GM12873 (cell line): Measurements from ENCODE around the gene SCAND1.

Experiments
- TF ChIP-seq, protein P1 (sequence below): IDR thresholded peaks from 2 replicates; pipeline ENCODE4 v1.5.1; 2012; ENCODE audit warnings: low read depth, mild to moderate bottlenecking, moderate library complexity, low read length, control low read depth; ENCODE audit not compliant: insufficient read depth; ENCODE audit errors: missing control alignments

The SCAND1 gene

DNA sequence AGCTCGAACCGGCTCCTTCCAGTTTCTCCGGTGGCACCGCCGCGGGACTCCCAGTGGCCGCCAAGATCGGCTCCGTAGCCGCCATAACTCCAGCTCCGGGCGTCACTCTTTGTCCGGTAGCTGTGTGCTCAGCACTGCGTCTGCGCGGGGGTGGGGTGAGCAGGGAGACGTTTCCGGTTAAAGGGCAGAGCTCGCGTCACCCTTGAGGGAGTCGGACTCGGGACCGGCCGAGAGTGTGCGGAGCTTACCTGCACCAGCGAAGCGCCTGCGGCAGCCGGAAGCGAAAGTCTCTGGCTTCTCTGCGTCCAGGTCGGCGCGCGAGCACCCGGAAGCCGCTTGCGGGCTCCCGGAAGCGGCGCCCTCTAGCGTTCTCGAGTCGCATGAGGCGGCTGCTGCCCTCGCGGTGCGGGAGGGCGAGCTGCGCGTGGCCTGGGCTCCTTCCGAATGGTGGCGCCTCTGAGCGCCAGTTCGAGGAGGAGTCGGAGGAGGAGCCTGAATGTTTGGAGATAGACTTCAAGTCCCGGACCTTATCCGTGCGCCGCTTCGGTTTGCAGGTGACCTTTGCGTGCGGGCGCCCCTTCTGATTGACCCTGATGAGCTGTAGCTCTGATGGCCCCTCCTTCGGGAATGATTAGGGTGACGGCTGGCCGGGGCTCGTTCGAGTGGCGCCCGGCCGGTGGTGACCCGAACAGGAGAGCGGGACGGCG lies at the start of gene SCAND1:
SCAND1 (minus strand) TSS at position 303 of the 707 bp plus-strand sequence; CDS start at position 85, 218 bp downstream.
- TF ChIP-seq, protein P1, sequence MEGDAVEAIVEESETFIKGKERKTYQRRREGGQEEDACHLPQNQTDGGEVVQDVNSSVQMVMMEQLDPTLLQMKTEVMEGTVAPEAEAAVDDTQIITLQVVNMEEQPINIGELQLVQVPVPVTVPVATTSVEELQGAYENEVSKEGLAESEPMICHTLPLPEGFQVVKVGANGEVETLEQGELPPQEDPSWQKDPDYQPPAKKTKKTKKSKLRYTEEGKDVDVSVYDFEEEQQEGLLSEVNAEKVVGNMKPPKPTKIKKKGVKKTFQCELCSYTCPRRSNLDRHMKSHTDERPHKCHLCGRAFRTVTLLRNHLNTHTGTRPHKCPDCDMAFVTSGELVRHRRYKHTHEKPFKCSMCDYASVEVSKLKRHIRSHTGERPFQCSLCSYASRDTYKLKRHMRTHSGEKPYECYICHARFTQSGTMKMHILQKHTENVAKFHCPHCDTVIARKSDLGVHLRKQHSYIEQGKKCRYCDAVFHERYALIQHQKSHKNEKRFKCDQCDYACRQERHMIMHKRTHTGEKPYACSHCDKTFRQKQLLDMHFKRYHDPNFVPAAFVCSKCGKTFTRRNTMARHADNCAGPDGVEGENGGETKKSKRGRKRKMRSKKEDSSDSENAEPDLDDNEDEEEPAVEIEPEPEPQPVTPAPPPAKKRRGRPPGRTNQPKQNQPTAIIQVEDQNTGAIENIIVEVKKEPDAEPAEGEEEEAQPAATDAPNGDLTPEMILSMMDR: peak; percentile 98

DNA sequence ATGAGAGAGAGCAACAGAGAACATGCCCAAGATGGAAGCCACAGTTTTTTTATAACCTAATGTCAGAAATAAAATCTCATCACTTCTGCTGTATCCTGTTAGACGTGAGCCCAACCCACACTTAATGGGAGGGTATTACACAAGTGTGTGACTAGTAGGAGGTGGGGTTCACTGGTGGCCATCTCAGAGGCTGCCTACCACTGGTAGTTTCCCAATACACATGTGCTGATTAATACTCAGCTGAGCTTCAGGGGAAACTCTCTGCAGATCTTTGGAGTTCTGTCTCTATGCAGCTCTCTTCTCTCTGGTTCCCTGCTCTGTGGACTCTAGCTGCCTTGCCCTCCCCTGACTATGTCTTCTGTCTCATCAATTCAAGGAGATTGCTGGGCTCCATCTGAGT lies 49.7 kb upstream of the SCAND1 start:
- TF ChIP-seq, protein P1: no peak

DNA sequence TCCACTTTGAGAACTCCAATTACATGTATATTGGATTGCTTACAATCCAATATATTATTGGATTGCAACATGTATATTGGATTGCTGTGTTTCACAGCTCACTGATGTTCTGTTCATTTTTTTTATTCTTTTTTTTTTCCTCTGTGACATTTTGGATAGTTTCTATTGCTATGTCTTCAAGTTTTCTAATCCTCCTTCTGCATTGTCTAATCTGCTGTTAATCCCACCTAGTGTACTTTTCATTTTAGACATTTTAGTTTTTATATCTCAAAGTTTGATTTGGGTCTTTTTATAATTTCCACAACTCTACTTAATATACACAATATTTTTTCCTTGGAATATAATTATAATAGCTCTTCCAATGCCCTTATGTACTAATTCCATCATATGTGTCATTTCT lies 48.6 kb upstream of the SCAND1 start:
- TF ChIP-seq, protein P1: no peak

DNA sequence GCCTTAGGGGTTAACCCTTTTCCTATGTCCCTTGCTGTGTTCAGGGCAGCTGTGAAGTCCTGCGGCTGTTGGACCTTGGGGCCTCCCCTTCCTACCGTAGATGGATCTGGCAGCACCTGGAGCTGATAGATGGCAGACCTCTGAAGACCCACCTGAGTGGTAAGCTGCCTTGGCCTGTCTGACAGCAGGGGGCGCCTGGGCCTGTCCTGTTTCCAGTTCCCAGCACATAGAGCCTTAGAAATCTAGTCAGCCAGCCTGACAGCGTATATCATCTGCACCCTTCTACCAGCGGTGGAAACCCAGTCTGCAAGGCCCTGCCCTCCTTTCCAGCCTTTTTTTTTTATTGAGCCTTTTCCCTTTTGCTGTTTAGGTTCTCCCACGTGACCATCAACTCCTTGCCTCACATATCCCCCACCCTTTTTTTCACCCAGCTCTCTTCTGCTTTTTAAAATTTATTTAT lies 40.7 kb upstream of the SCAND1 start:
- TF ChIP-seq, protein P1: peak; percentile 97

DNA sequence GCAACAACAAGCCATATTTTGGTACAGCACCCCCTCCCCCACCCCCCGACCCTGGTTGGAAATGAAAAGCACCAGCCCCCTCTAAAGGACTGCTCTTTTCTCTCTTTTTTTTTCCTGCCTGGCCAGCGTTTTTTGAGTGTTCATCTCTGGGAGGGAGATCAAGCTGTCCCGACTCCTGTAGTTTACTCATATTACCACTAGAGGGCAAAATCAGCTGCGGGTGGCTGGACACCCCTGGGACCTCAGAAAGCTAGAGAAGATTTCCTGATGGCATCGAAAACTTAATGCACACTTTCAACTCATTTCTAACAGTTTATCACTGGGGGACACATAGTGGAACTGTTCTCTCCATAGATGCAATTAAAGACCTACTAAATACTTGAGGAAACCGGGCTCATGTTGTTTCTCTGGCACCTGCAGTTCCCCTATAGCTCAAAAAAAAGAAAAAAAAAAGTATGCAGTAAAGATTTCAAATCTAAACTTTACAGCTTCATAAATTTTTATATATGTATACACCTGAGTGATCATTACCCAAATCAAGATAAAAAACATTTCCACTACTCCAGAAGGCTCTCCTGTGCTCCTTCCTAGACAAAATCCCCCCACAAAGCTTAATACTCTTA lies 38.5 kb upstream of the SCAND1 start:
- TF ChIP-seq, protein P1: peak; percentile 82

DNA sequence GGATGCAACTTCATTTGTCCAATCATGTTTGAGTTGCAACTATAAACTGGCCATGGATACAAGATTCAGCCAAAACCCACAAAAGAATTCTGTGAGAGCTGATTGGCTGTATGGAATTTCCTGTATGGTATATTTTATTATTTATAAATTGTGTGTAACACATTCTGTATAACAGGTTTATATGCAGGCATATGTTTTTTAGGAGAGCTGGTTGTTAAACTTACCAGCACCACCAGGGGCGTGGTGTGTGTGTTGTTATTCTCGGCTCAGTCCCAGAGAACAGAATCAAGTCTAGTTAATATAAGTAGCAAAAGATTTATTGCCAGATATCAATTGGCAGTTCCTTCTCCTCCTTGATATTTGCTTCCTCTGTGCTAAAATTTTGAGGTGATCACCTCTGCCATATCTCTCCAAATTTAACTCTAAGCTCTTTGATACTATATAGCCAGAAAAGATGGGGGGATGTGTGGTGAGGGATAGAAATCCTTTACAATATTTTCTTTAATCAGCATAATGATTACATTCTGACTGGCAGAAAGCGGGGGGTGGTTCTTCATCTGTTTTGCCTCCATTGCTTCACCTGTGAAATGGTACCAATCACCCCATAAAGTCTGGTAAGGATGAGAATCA lies 37.0 kb upstream of the SCAND1 start:
- TF ChIP-seq, protein P1: peak; percentile 59

DNA sequence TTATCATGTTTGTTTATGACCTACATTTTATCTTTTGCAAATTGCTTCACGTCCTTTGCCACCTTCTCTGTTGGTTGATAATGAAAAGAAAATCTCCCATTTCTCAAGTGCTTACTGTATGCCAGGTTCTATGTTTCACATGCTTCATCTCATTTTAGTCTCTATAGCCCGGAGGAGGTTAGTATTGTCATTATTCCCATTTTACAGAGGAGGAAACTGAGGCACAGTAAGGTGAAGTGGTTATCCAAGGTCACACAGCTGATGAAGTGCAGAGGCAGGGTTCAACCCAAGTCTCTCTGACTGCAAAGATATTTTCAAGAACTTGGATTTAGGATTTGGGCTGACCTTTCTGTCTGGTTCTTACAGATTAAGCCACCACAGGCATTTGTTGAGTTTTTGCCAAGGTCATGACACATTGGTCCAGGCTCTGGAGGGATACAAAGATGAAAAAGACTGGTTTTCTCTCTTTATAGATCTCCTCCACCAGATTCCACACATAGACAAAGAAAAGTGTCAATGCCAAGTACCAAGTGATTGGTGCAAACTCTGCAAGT lies 34.7 kb upstream of the SCAND1 start:
- TF ChIP-seq, protein P1: no peak
